ENCODE measurements around the gene MTMR10.

MTMR10 gene

DNA sequence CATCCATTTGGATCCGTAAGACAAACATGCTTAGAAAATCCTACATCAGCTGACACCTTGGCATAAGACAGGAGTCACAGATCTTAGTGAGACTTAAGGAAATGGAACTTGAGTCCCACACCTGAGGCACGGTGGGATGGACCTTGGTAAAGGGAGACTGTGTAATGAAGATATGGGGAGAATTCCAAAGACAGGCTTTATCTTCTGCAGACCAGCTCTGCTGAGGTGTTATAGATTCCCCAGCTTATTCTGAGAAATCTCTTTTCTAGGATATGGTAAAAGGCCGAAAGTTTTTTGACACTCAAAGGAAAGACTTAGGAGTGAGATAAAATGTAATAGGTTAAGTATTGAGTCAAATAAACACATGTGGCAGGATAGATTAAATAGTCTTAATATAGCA is 8.3 kb upstream of the MTMR10 start:
- Mint-ChIP-seq H3K9me3 (no peaks in the 10 kb centered on the region), H3K4me3 (no peak overlapping the region), H3K27ac (no peak overlapping the region), H3K27me3 (ENCODE audit: low read depth) (peaks cover 35% of the 10 kb centered on the region), H3K4me1 (ENCODE audit: low read depth) (peaks cover 10% of the 10 kb centered on the region), H3K36me3 (ENCODE audit: low read depth) (no peaks in the 10 kb centered on the region)
- no peak for DNase-seq (ENCODE audit: low spot score)

DNA sequence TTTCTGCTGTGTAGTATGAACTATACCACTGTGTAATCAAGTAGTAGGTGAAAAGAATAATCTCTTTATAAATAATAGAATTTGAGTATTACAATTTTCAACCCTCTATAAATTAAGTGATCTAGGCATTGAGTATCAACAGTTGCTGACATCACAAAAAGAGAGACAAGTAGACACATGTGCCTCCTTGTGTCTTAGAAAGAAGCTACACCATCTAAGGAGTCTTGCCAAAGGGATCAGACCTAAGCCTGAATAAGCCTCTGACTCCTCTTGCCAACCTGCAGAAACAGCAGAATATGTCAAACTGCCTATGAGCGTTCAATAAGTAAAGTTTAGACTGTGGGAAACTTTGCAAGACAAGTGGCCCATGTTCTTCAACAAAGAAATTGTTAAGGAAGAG is 5.8 kb upstream of the MTMR10 start:
- DNase-seq (ENCODE audit: low spot score), result no peak

DNA sequence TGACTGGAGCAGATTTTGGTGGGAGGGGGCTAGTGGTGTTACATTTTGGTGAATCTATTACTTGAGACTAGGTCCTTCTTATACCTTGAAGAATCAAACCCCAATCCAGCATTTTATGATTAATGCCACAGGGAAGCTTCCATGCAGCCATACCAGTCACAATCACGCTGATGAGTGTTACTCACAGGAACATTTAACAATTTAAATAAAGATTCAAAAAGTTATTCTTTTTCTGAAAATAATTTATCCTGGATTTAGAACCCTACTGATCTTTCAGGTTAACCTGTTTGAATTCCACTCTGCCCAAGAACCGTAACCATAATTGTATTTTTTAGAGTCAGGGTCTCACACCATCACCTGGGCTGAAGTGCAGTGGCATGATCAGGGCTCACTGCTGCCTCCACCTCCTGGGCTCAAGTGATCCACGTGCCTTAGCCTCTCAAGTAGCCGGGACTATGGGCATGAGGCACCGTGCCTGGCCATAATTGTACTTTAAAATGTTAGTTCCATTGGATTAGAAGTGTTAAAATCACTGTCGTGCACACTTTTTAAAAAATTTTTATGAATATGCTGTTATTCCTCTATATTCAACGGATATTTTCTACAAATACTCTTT is 929 bp upstream of the MTMR10 start:
- peaks cover 18% of the 10 kb centered on the region for H3K4me1 Mint-ChIP-seq (ENCODE audit: low read depth)
- peak overlapping the region; percentile 87 for H3K4me3 Mint-ChIP-seq
- peaks cover 3% of the 10 kb centered on the region for H3K36me3 Mint-ChIP-seq (ENCODE audit: low read depth)
- DNase-seq (ENCODE audit: low spot score), result no peak
- peak overlapping the region; percentile 78 for H3K27ac Mint-ChIP-seq
- H3K9me3 Mint-ChIP-seq, result no peaks in the 10 kb centered on the region
- peaks cover 7% of the 10 kb centered on the region for H3K27me3 Mint-ChIP-seq (ENCODE audit: low read depth)

More for the DNA sequence above, 5.8 kb upstream of the MTMR10 start:
- Mint-ChIP-seq H3K4me1 (ENCODE audit: low read depth) (peaks cover 2% of the 10 kb centered on the region), H3K36me3 (ENCODE audit: low read depth) (no peaks in the 10 kb centered on the region), H3K9me3 (no peaks in the 10 kb centered on the region), H3K4me3 (no peak overlapping the region), H3K27ac (no peak overlapping the region), H3K27me3 (ENCODE audit: low read depth) (peaks cover 28% of the 10 kb centered on the region)

GRCh38 chr15:30990446-30991254 is 778 bp downstream of the MTMR10 start:
- Mint-ChIP-seq H3K36me3 (ENCODE audit: low read depth) (peaks cover 8% of the 10 kb centered on the region), H3K9me3 (no peaks in the 10 kb centered on the region), H3K27me3 (ENCODE audit: low read depth) (peaks cover 2% of the 10 kb centered on the region), H3K4me1 (ENCODE audit: low read depth) (peaks cover 18% of the 10 kb centered on the region), H3K27ac (peak overlapping the region; percentile 89), H3K4me3 (peak overlapping the region; percentile 96)
- no peak for DNase-seq (ENCODE audit: low spot score)

DNA sequence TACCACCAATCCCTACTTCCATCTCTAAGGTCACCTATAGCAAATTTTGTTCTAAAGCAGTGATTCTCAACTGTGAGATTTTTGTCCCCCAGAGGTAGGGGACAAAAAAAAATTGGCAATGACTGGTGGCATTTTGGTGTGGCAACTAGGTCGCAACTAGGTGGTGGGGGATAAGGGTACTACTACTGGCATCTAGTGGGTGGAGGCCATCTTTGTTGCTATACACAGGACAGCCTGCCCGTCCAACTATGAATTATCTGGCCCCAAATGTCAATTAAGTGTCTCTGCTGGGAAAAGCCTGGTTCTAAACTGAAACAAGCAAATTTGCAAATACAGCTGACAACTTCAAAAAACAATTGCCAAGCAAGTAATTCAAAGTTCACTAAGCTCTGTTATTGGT is 1.4 kb downstream of the MTMR10 start:
- H3K4me3 Mint-ChIP-seq, result peak overlapping the region; percentile 96
- no peaks in the 10 kb centered on the region for H3K9me3 Mint-ChIP-seq
- H3K27me3 Mint-ChIP-seq (ENCODE audit: low read depth), result no peaks in the 10 kb centered on the region
- H3K4me1 Mint-ChIP-seq (ENCODE audit: low read depth), result peaks cover 21% of the 10 kb centered on the region
- peak overlapping the region; percentile 89 for H3K27ac Mint-ChIP-seq
- peaks cover 12% of the 10 kb centered on the region for H3K36me3 Mint-ChIP-seq (ENCODE audit: low read depth)
- no peak for DNase-seq (ENCODE audit: low spot score)

DNA sequence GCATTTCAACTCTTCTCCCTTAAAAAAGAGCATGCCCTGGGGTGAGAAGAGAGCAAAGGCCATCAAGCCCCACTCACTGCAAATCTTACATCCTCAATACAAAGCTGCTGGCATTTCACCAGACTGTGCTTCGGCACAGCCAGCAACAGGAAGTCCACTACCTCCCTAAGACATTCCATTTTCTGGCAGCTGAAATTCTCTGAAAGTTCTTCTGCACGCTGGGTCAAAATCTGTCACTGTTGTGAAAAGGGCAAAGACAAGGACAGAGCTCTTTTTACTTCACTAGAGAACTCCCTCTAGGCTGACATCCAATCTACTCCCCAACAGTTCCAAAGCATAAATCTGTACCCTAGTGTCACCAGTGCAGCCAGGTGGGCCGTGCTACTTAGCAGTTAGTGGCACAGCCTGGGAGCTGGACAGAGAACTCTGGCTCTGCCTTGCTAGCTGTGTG is 6.3 kb downstream of the MTMR10 start:
- H3K27me3 Mint-ChIP-seq (ENCODE audit: low read depth), result no peaks in the 10 kb centered on the region
- no peak overlapping the region for H3K4me3 Mint-ChIP-seq
- no peak overlapping the region for H3K27ac Mint-ChIP-seq
- H3K9me3 Mint-ChIP-seq, result no peaks in the 10 kb centered on the region
- H3K4me1 Mint-ChIP-seq (ENCODE audit: low read depth), result peaks cover 19% of the 10 kb centered on the region
- H3K36me3 Mint-ChIP-seq (ENCODE audit: low read depth), result peaks cover 28% of the 10 kb centered on the region
- DNase-seq (ENCODE audit: low spot score), result no peak

GRCh38 chr15:30984542-30984941 is 6.9 kb downstream of the MTMR10 start:
- peaks cover 21% of the 10 kb centered on the region for H3K4me1 Mint-ChIP-seq (ENCODE audit: low read depth)
- DNase-seq (ENCODE audit: low spot score), result no peak
- H3K9me3 Mint-ChIP-seq, result no peaks in the 10 kb centered on the region
- H3K36me3 Mint-ChIP-seq (ENCODE audit: low read depth), result peaks cover 33% of the 10 kb centered on the region
- no peak overlapping the region for H3K4me3 Mint-ChIP-seq
- H3K27me3 Mint-ChIP-seq (ENCODE audit: low read depth), result no peaks in the 10 kb centered on the region
- no peak overlapping the region for H3K27ac Mint-ChIP-seq

GRCh38 chr15:30984118-30984517 is 7.3 kb downstream of the MTMR10 start:
- H3K27me3 Mint-ChIP-seq (ENCODE audit: low read depth), result no peaks in the 10 kb centered on the region
- H3K9me3 Mint-ChIP-seq, result no peaks in the 10 kb centered on the region
- H3K4me1 Mint-ChIP-seq (ENCODE audit: low read depth), result peaks cover 23% of the 10 kb centered on the region
- DNase-seq (ENCODE audit: low spot score), result no peak
- no peak overlapping the region for H3K4me3 Mint-ChIP-seq
- H3K27ac Mint-ChIP-seq, result no peak overlapping the region
- peaks cover 36% of the 10 kb centered on the region for H3K36me3 Mint-ChIP-seq (ENCODE audit: low read depth)

DNA sequence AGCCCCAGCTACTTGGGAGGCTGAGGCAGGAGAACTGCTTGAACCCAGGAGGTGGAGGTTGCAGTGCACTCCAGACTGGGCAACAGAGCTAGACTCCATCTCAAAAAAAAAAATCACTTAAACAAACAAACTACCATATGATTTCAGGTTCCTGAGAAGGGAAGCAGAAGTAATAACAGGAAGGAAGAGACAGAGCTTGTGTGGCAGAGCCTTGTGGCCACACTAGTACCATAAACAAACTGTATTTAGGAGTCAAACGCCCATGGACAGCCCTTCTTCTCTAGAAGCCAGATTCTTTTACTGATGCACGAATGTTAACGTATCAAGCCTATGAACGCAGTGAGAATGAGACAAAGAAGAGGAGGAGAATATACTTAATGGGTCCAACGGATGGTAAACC is 12.0 kb downstream of the MTMR10 start:
- no peak overlapping the region for H3K27ac Mint-ChIP-seq
- H3K4me3 Mint-ChIP-seq, result no peak overlapping the region

GRCh38 chr15:30978328-30978727 is 13.1 kb downstream of the MTMR10 start:
- Mint-ChIP-seq H3K4me1 (ENCODE audit: low read depth) (peaks cover 11% of the 10 kb centered on the region), H3K27ac (no peak overlapping the region), H3K9me3 (no peaks in the 10 kb centered on the region)

More for the DNA sequence above, 12.0 kb downstream of the MTMR10 start:
- H3K36me3 Mint-ChIP-seq (ENCODE audit: low read depth), result peaks cover 26% of the 10 kb centered on the region
- peaks cover 10% of the 10 kb centered on the region for H3K4me1 Mint-ChIP-seq (ENCODE audit: low read depth)
- no peaks in the 10 kb centered on the region for H3K9me3 Mint-ChIP-seq
- DNase-seq (ENCODE audit: low spot score), result no peak
- H3K27me3 Mint-ChIP-seq (ENCODE audit: low read depth), result no peaks in the 10 kb centered on the region

DNA sequence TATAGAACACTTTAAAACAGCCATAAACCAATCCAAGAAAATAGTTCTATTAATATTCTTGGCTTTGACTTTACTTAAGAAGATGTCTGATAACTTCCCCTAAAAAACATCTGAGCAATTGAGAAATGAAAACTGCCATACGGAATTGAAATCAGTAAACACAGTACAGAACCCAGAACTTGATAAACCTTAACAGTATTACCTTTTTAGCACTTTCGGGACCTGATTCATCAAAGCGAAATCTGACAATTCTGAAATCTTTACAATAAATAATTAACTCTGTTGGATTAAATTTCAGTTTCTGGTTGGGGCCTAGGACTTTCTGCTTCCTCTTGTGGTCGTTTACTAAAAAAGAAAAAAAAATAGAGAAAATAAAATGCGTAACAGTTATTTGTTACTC is 17.3 kb downstream of the MTMR10 start:
- Mint-ChIP-seq H3K27me3 (ENCODE audit: low read depth) (no peaks in the 10 kb centered on the region), H3K4me3 (no peak overlapping the region), H3K36me3 (ENCODE audit: low read depth) (peaks cover 44% of the 10 kb centered on the region), H3K4me1 (ENCODE audit: low read depth) (peaks cover 13% of the 10 kb centered on the region), H3K27ac (no peak overlapping the region), H3K9me3 (no peaks in the 10 kb centered on the region)
- no peak for DNase-seq (ENCODE audit: low spot score)

More at GRCh38 chr15:30978328-30978727, 13.1 kb downstream of the MTMR10 start:
- no peak for DNase-seq (ENCODE audit: low spot score)
- no peaks in the 10 kb centered on the region for H3K27me3 Mint-ChIP-seq (ENCODE audit: low read depth)
- peaks cover 29% of the 10 kb centered on the region for H3K36me3 Mint-ChIP-seq (ENCODE audit: low read depth)
- no peak overlapping the region for H3K4me3 Mint-ChIP-seq

- no peaks in the 10 kb centered on the region for H3K9me3 Mint-ChIP-seq
- no peak overlapping the region for H3K4me3 Mint-ChIP-seq
- peaks cover 14% of the 10 kb centered on the region for H3K4me1 Mint-ChIP-seq (ENCODE audit: low read depth)
- no peaks in the 10 kb centered on the region for H3K27me3 Mint-ChIP-seq (ENCODE audit: low read depth)
- peaks cover 44% of the 10 kb centered on the region for H3K36me3 Mint-ChIP-seq (ENCODE audit: low read depth)
- H3K27ac Mint-ChIP-seq, result no peak overlapping the region
- no peak for DNase-seq (ENCODE audit: low spot score)
Measured at GRCh38 chr15:30973379-30973778, 18.0 kb downstream of the MTMR10 start.

DNA sequence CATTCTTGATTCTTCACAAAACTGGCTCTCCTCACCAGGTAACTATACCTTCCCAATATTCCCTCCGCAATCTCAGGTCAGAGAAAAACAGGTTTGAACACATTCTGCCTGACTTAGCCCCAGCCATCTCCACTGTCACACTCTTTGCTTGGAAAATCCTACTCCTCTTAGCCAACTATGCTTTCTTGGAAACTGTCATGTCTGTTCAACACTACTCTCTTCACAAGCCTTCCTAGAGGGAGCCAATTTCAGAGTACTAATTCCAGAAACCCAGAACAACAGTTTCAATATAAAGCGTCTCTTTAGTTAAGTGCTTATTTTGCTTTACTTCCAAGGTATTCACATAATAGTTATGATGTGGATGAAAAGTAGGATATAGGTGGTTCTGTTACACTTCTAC is 21.7 kb downstream of the MTMR10 start:
- Mint-ChIP-seq H3K36me3 (ENCODE audit: low read depth) (peaks cover 41% of the 10 kb centered on the region), H3K9me3 (no peaks in the 10 kb centered on the region), H3K27ac (no peak overlapping the region), H3K4me3 (no peak overlapping the region), H3K4me1 (ENCODE audit: low read depth) (peaks cover 14% of the 10 kb centered on the region), H3K27me3 (ENCODE audit: low read depth) (no peaks in the 10 kb centered on the region)
- DNase-seq (ENCODE audit: low spot score), result no peak

GRCh38 chr15:30963681-30964080 is 27.7 kb downstream of the MTMR10 start:
- no peak overlapping the region for H3K4me3 Mint-ChIP-seq
- H3K27ac Mint-ChIP-seq, result no peak overlapping the region
- H3K27me3 Mint-ChIP-seq (ENCODE audit: low read depth), result no peaks in the 10 kb centered on the region
- no peak for DNase-seq (ENCODE audit: low spot score)
- no peaks in the 10 kb centered on the region for H3K9me3 Mint-ChIP-seq
- peaks cover 17% of the 10 kb centered on the region for H3K36me3 Mint-ChIP-seq (ENCODE audit: low read depth)
- H3K4me1 Mint-ChIP-seq (ENCODE audit: low read depth), result peaks cover 4% of the 10 kb centered on the region

Measured in T-helper 2 cell treated with Interferon-gamma antibody and Interleukin-4, amounts not matched to agents 5 μg/mL and 100 μg/mL, for 36 hours (primary cell).